ENCODE results near the gene AMPH. TPM values are rescaled to one million over a fixed set of nuclear protein-coding genes. Genes with fewer than 3 reads are reported as not detected.
"Not testable (repeated sequence)": the region's sequence is repeated elsewhere in the genome, so short reads cannot be mapped to it uniquely, and the experiment has no call there.

Gene AMPH
- total RNA-seq, 1 donor from 2014 or later, result 1.8 TPM

DNA sequence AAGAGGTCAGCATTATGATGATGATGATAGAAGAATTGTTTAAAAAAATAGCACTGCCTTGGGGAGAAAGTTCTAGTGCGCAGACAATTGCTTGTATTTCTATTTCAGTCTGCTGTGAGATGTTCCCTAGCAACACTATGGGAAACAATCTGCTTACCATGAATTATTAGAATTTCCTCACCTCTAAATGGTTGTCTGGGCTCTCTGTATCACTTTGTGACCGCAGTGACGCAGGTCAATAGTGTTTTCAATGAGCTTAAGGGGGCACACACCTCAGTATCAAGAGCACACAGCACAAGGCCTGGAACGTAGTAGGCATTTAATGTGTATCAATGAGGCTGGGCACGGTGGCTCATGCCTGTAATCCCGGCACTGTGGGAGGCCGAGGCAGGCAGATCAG, 258.9 kb downstream of the AMPH start:
- Mint-ChIP-seq H3K9me3 (ENCODE audit: low read depth) (no peaks in the 10 kb centered on the region), H3K27ac (no peak overlapping the region), H3K4me3 (ENCODE audit: low read depth) (no peak overlapping the region), H3K36me3 (ENCODE audit: insufficient read depth) (no peaks in the 10 kb centered on the region), H3K4me1 (ENCODE audit: low read depth) (peaks cover 1% of the 10 kb centered on the region), H3K27me3 (no peaks in the 10 kb centered on the region)
- DNase-seq (ENCODE audit: low spot score, unreplicated experiment), result no peak
- TF ChIP-seq CTCF (IDR thresholded peaks at IDR 0.05; ENCODE audit: unreplicated experiment), result no peak

DNA sequence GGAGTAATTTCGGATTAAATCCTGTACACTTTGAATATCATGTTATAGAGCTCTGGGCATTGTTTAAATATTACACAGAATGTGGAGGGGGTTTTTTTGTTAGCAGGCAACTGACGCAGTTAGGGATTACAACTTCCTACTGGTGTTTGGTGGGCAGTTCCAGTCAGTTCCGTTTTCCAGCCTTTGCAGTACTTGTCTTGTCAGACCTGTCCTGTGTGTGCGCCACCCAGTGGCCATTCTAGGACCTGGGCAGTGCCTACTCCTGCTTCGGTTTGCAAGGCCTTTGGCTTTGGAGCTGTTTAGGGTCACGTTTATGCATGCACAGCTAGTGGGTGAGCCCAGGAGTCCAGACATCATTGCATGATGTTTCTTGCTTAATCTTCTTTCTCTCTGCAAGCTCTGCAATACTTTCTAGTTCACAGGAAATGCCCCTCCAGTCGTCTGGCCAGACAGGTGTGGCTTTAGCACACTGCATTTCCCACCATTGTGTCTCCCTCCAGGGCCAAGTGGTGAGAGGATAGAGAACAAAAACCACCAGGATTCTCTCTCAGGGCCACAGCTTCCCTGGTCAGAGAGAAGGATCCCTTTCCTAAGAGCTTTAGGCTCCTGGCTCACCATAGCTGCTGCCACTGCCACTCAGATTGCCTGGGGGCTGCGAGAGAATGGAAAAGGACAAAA, 261.2 kb downstream of the AMPH start:
- H3K27me3 Mint-ChIP-seq, result no peaks in the 10 kb centered on the region
- H3K9me3 Mint-ChIP-seq (ENCODE audit: low read depth), result no peaks in the 10 kb centered on the region
- TF ChIP-seq CTCF (IDR thresholded peaks at IDR 0.05; ENCODE audit: unreplicated experiment), result peak; percentile 96
- H3K4me1 Mint-ChIP-seq (ENCODE audit: low read depth), result peaks cover 1% of the 10 kb centered on the region
- no peaks in the 10 kb centered on the region for H3K36me3 Mint-ChIP-seq (ENCODE audit: insufficient read depth)
- DNase-seq (ENCODE audit: low spot score, unreplicated experiment), result peak; percentile 84
- H3K4me3 Mint-ChIP-seq (ENCODE audit: low read depth), result peak overlapping the region; percentile 4
- H3K27ac Mint-ChIP-seq, result no peak overlapping the region

DNA sequence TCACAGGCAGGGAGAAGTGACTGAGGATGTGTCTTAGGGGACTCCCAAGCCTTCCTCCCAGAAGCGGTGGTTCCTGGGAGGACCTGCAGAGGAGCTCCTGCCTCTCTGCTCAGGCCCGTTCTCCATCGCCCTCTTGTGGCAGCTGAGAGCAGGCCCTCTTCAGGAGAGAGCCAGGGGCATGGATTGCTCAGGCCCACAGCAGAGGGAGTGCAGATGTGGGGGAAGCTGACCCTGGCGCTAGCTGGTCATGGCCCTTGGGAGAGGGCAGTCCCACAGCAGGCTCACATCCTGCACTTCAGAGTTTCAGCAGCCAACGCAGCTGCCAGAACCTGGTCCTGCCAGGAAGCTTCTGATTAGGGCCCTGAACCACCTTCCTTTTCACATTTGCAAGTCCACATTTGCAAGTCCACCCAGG, 263.0 kb downstream of the AMPH start:
- H3K27me3 Mint-ChIP-seq, result no peaks in the 10 kb centered on the region
- H3K4me1 Mint-ChIP-seq (ENCODE audit: low read depth), result peaks cover 1% of the 10 kb centered on the region
- H3K4me3 Mint-ChIP-seq (ENCODE audit: low read depth), result no peak overlapping the region
- TF ChIP-seq CTCF (IDR thresholded peaks at IDR 0.05; ENCODE audit: unreplicated experiment), result peak; percentile 68
- no peaks in the 10 kb centered on the region for H3K9me3 Mint-ChIP-seq (ENCODE audit: low read depth)
- peak; percentile 62 for DNase-seq (ENCODE audit: low spot score, unreplicated experiment)
- no peak overlapping the region for H3K27ac Mint-ChIP-seq
- H3K36me3 Mint-ChIP-seq (ENCODE audit: insufficient read depth), result no peaks in the 10 kb centered on the region

DNA sequence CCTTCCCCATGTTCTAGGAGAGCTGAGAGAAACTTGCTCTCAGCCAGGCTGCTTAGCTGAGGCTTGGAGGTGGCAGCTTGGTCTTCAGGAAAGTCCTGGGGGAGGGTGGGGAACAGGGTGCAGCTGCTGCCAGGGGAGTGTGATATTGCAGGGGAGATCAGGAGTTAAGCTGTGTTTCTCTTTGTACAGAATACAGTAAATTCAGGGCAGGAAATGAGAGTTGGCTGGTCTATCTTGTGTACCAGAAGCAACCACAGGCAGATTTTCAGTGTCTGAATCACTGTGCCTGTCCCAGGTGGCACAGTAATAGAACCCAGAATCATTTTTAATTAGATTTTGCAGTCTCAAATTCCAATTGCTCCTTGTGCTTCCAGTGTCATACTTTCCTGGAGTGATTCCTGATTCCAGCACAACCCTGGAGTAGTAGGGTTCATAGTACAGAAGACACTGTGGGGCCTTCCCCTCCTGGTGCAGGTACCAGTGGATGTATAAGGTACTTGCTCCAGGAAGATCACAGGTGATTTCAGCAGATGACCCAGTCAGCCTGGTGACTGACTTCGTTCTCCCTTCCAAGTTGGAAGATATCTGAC, 263.8 kb downstream of the AMPH start:
- Mint-ChIP-seq H3K36me3 (ENCODE audit: insufficient read depth) (no peaks in the 10 kb centered on the region), H3K27ac (no peak overlapping the region), H3K9me3 (ENCODE audit: low read depth) (no peaks in the 10 kb centered on the region), H3K4me1 (ENCODE audit: low read depth) (peaks cover 1% of the 10 kb centered on the region), H3K4me3 (ENCODE audit: low read depth) (no peak overlapping the region), H3K27me3 (no peaks in the 10 kb centered on the region)
- no peak for DNase-seq (ENCODE audit: low spot score, unreplicated experiment)
- TF ChIP-seq CTCF (IDR thresholded peaks at IDR 0.05; ENCODE audit: unreplicated experiment), result no peak

DNA sequence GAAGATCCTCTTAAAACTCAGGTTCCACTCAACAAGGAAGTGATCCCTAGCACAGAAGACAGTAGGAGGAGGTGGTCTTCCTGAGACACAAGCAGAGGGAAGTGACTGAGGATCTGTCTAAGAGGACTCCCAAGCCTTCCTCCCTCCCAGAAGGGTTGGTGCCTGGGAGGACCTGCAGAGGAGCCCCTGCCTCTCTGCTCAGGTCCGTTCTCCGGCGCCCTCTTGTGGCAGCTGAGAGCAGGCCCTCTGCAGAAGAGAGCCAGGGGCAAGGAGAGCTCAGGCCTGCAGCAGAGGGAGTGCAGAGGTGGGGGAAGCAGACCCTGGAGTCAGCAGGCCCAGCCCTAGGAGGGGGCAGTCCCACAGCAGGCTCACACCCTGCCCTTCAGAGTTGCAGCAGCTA, 267.8 kb downstream of the AMPH start:
- DNase-seq (ENCODE audit: low spot score, unreplicated experiment); H3K27me3 Mint-ChIP-seq; H3K36me3 Mint-ChIP-seq (ENCODE audit: insufficient read depth); H3K4me1 Mint-ChIP-seq (ENCODE audit: low read depth); H3K4me3 Mint-ChIP-seq (ENCODE audit: low read depth); H3K27ac Mint-ChIP-seq; H3K9me3 Mint-ChIP-seq (ENCODE audit: low read depth): not testable (repeated sequence)
- TF ChIP-seq CTCF (IDR thresholded peaks at IDR 0.05; ENCODE audit: unreplicated experiment), result peak; percentile 67

GRCh38 chr7:38362611-38363237, 268.4 kb downstream of the AMPH start:
- not testable (repeated sequence) for DNase-seq (ENCODE audit: low spot score, unreplicated experiment); H3K36me3 Mint-ChIP-seq (ENCODE audit: insufficient read depth); H3K9me3 Mint-ChIP-seq (ENCODE audit: low read depth); H3K27ac Mint-ChIP-seq; H3K4me1 Mint-ChIP-seq (ENCODE audit: low read depth); H3K4me3 Mint-ChIP-seq (ENCODE audit: low read depth); H3K27me3 Mint-ChIP-seq

Measured in progenitor cell of endocrine pancreas (in vitro differentiated cells).